ENCODE measurements around the gene TMEM38B.
"Not testable (repeated sequence)": the region's sequence is repeated elsewhere in the genome, so short reads cannot be mapped to it uniquely, and the experiment has no call there.

Gene TMEM38B

GRCh38 chr9:105696219-105696793 lies 2.0 kb downstream of the TMEM38B start:
- peaks cover 23 to 47% of the 10 kb centered on the region in 2 donors for H3K4me1 Mint-ChIP-seq
- ATAC-seq (replicated peaks) (no peak), DNase-seq (no peak)
- H3K27me3 Mint-ChIP-seq: peaks cover 0 to 6% of the 10 kb centered on the region in 2 donors
- H3K9me3 Mint-ChIP-seq: no peaks in the 10 kb centered on the region
- no peak overlapping the region for H3K4me3 Mint-ChIP-seq
- H3K36me3 Mint-ChIP-seq: peaks cover 3% of the 10 kb centered on the region in 2 donors
- no peak overlapping the region for H3K27ac Mint-ChIP-seq

GRCh38 chr9:105697871-105698270 lies 3.5 kb downstream of the TMEM38B start:
- ATAC-seq (replicated peaks): no peak
- Mint-ChIP-seq H3K4me3 (no peak overlapping the region), H3K36me3 (peaks cover 3 to 6% of the 10 kb centered on the region in 2 donors), H3K9me3 (no peaks in the 10 kb centered on the region), H3K4me1 (peaks cover 23 to 51% of the 10 kb centered on the region in 2 donors), H3K27ac (no peak overlapping the region), H3K27me3 (peaks cover 0 to 6% of the 10 kb centered on the region in 2 donors)
- no peak for DNase-seq

GRCh38 chr9:105698348-105698870 lies 4.1 kb downstream of the TMEM38B start:
- DNase-seq: no peak
- H3K27me3 Mint-ChIP-seq: peaks cover 0 to 4% of the 10 kb centered on the region in 2 donors
- no peaks in the 10 kb centered on the region for H3K9me3 Mint-ChIP-seq
- peaks cover 21 to 49% of the 10 kb centered on the region in 2 donors for H3K4me1 Mint-ChIP-seq
- no peak overlapping the region for H3K27ac Mint-ChIP-seq
- no peak overlapping the region for H3K4me3 Mint-ChIP-seq
- peaks cover 3 to 6% of the 10 kb centered on the region in 2 donors for H3K36me3 Mint-ChIP-seq
- ATAC-seq (replicated peaks): no peak

GRCh38 chr9:105700668-105701067 lies 6.3 kb downstream of the TMEM38B start:
- peaks cover 3 to 6% of the 10 kb centered on the region in 2 donors for H3K36me3 Mint-ChIP-seq
- no peaks in the 10 kb centered on the region for H3K27me3 Mint-ChIP-seq
- peaks cover 11 to 36% of the 10 kb centered on the region in 2 donors for H3K4me1 Mint-ChIP-seq
- DNase-seq (no peak), ATAC-seq (replicated peaks) (no peak)
- no peak overlapping the region for H3K27ac Mint-ChIP-seq
- H3K4me3 Mint-ChIP-seq: no peak overlapping the region
- no peaks in the 10 kb centered on the region for H3K9me3 Mint-ChIP-seq

- Mint-ChIP-seq H3K9me3 (no peaks in the 10 kb centered on the region), H3K4me3 (no peak overlapping the region), H3K27me3 (no peaks in the 10 kb centered on the region), H3K27ac (no peak overlapping the region), H3K4me1 (peaks cover 11 to 34% of the 10 kb centered on the region in 2 donors), H3K36me3 (peaks cover 4 to 8% of the 10 kb centered on the region in 2 donors)
- DNase-seq (no peak), ATAC-seq (replicated peaks) (no peak)
These were observed 6.8 kb downstream of the TMEM38B start for GRCh38 chr9:105701145-105701544.

GRCh38 chr9:105702207-105702606 lies 7.9 kb downstream of the TMEM38B start:
- H3K27me3 Mint-ChIP-seq: no peaks in the 10 kb centered on the region
- H3K4me1 Mint-ChIP-seq: peaks cover 9 to 29% of the 10 kb centered on the region in 2 donors
- H3K9me3 Mint-ChIP-seq: no peaks in the 10 kb centered on the region
- no peak overlapping the region for H3K4me3 Mint-ChIP-seq
- ATAC-seq (replicated peaks) (no peak), DNase-seq (no peak)
- H3K36me3 Mint-ChIP-seq: peaks cover 6 to 9% of the 10 kb centered on the region in 2 donors
- no peak overlapping the region for H3K27ac Mint-ChIP-seq

GRCh38 chr9:105703638-105704037 lies 9.3 kb downstream of the TMEM38B start:
- H3K27me3 Mint-ChIP-seq; H3K9me3 Mint-ChIP-seq; H3K4me3 Mint-ChIP-seq; H3K27ac Mint-ChIP-seq; ATAC-seq (replicated peaks); DNase-seq: not testable (repeated sequence)
- H3K36me3 Mint-ChIP-seq: peaks cover 6 to 12% of the 10 kb centered on the region in 2 donors
- H3K4me1 Mint-ChIP-seq: peaks cover 11 to 29% of the 10 kb centered on the region in 2 donors

GRCh38 chr9:105706156-105706555 lies 11.8 kb downstream of the TMEM38B start:
- no peaks in the 10 kb centered on the region for H3K9me3 Mint-ChIP-seq
- peaks cover 3 to 5% of the 10 kb centered on the region in 2 donors for H3K4me1 Mint-ChIP-seq
- H3K27me3 Mint-ChIP-seq: no peaks in the 10 kb centered on the region
- DNase-seq (no peak), ATAC-seq (replicated peaks) (no peak)
- H3K36me3 Mint-ChIP-seq: peaks cover 18 to 20% of the 10 kb centered on the region in 2 donors
- no peak overlapping the region for H3K4me3 Mint-ChIP-seq
- H3K27ac Mint-ChIP-seq: no peak overlapping the region

GRCh38 chr9:105708405-105708804 lies 14.1 kb downstream of the TMEM38B start:
- Mint-ChIP-seq H3K36me3 (peaks cover 20 to 21% of the 10 kb centered on the region in 2 donors), H3K9me3 (no peaks in the 10 kb centered on the region), H3K4me3 (peak overlapping the region; percentile 5 to 64), H3K27ac (peak overlapping the region; percentile 75), H3K27me3 (no peaks in the 10 kb centered on the region), H3K4me1 (peaks cover 0 to 3% of the 10 kb centered on the region in 2 donors)
- DNase-seq (no peak), ATAC-seq (replicated peaks) (no peak)

GRCh38 chr9:105710638-105711037 lies 16.3 kb downstream of the TMEM38B start:
- Mint-ChIP-seq H3K4me1 (peaks cover 0 to 3% of the 10 kb centered on the region in 2 donors), H3K9me3 (no peaks in the 10 kb centered on the region), H3K36me3 (peaks cover 22 to 25% of the 10 kb centered on the region in 2 donors), H3K27ac (no peak overlapping the region), H3K27me3 (no peaks in the 10 kb centered on the region), H3K4me3 (no peak overlapping the region)
- DNase-seq: no peak
- ATAC-seq (replicated peaks): no peak

- peaks cover 0 to 3% of the 10 kb centered on the region in 2 donors for H3K4me1 Mint-ChIP-seq
- no peaks in the 10 kb centered on the region for H3K9me3 Mint-ChIP-seq
- H3K27ac Mint-ChIP-seq: no peak overlapping the region
- H3K27me3 Mint-ChIP-seq: no peaks in the 10 kb centered on the region
- ATAC-seq (replicated peaks): no peak
- H3K4me3 Mint-ChIP-seq: no peak overlapping the region
- DNase-seq: no peak
- H3K36me3 Mint-ChIP-seq: peaks cover 17 to 18% of the 10 kb centered on the region in 2 donors
These were observed 17.5 kb downstream of the TMEM38B start for GRCh38 chr9:105711867-105712266.

- H3K36me3 Mint-ChIP-seq: peaks cover 16 to 18% of the 10 kb centered on the region in 2 donors
- H3K4me3 Mint-ChIP-seq: no peak overlapping the region
- DNase-seq: no peak
- no peaks in the 10 kb centered on the region for H3K27me3 Mint-ChIP-seq
- no peaks in the 10 kb centered on the region for H3K9me3 Mint-ChIP-seq
- no peak for ATAC-seq (replicated peaks)
- no peak overlapping the region for H3K27ac Mint-ChIP-seq
- peaks cover 0 to 3% of the 10 kb centered on the region in 2 donors for H3K4me1 Mint-ChIP-seq
These were observed 18.0 kb downstream of the TMEM38B start for GRCh38 chr9:105712297-105712696.

- ATAC-seq (replicated peaks) (no peak), DNase-seq (no peak)
- no peak overlapping the region for H3K27ac Mint-ChIP-seq
- no peaks in the 10 kb centered on the region for H3K27me3 Mint-ChIP-seq
- peaks cover 0 to 3% of the 10 kb centered on the region in 2 donors for H3K4me1 Mint-ChIP-seq
- no peaks in the 10 kb centered on the region for H3K9me3 Mint-ChIP-seq
- no peak overlapping the region for H3K4me3 Mint-ChIP-seq
- peaks cover 16 to 18% of the 10 kb centered on the region in 2 donors for H3K36me3 Mint-ChIP-seq
These were observed 18.4 kb downstream of the TMEM38B start for GRCh38 chr9:105712773-105713172.

GRCh38 chr9:105713260-105714019 lies 19.1 kb downstream of the TMEM38B start:
- Mint-ChIP-seq H3K27me3 (no peaks in the 10 kb centered on the region), H3K4me3 (no peak overlapping the region), H3K9me3 (no peaks in the 10 kb centered on the region), H3K27ac (no peak overlapping the region), H3K4me1 (peaks cover 0 to 3% of the 10 kb centered on the region in 2 donors), H3K36me3 (peaks cover 16 to 17% of the 10 kb centered on the region in 2 donors)
- DNase-seq (no peak), ATAC-seq (replicated peaks) (no peak)

GRCh38 chr9:105714020-105714331 lies 19.6 kb downstream of the TMEM38B start:
- H3K4me3 Mint-ChIP-seq: no peak overlapping the region
- H3K36me3 Mint-ChIP-seq: peaks cover 14 to 16% of the 10 kb centered on the region in 2 donors
- H3K4me1 Mint-ChIP-seq: no peaks in the 10 kb centered on the region
- DNase-seq: no peak
- no peak overlapping the region for H3K27ac Mint-ChIP-seq
- no peak for ATAC-seq (replicated peaks)
- H3K9me3 Mint-ChIP-seq: no peaks in the 10 kb centered on the region
- H3K27me3 Mint-ChIP-seq: no peaks in the 10 kb centered on the region
